HG02678 (cell line): ENCODE data around the gene TACC2.
"Not testable (repeated sequence)": the region's sequence is repeated elsewhere in the genome, so short reads cannot be mapped to it uniquely, and the experiment has no call there.

ENCODE experiments used
- ATAC-seq: cut with Tn5 transposase; IDR thresholded peaks from one replicate; pipeline ENCODE4 v1.9.1; 2021; ENCODE audit warnings: mild to moderate bottlenecking, moderate library complexity; ENCODE audit not compliant: unreplicated experiment

Gene TACC2

GRCh38 chr10:122086416-122087240 is 97.7 kb downstream of the TACC2 start:
- ATAC-seq: no peak

- no peak for ATAC-seq
Measured at GRCh38 chr10:122087436-122087835, 98.5 kb downstream of the TACC2 start.

DNA sequence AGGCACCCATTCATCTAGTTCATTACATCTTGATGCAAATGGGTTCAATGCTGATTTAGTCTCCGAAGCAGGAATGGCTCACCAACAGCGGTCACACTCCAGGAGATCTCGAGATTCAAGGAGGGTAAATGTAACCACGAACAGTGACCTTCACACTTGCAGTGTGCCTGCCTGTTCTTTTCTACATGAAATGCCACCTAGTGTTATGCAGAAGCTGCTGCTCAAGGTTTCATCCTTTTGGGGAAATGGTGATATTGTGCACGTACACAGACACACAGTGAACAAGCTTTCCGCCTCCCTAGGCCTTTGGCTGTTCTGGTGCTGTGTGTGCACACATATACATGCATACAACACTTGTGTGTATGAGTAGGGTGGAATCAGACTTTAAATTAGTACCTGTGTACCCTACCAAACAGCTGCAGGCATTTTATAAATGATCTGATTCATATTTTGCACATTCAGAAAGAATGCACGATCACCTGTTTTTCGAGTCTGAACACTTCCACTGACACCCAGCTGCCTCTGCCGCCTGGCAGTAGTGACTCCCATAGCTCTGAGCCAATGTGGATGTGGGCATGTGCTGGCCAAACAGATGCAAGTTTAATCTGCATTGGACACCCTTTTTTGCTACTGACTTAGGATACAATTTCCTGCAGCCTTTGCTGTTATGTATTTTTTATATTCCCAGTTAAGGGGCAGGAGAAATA is 100.5 kb downstream of the TACC2 start:
- no peak for ATAC-seq

- no peak for ATAC-seq
Measured at GRCh38 chr10:122091722-122092121, 102.8 kb downstream of the TACC2 start.

DNA sequence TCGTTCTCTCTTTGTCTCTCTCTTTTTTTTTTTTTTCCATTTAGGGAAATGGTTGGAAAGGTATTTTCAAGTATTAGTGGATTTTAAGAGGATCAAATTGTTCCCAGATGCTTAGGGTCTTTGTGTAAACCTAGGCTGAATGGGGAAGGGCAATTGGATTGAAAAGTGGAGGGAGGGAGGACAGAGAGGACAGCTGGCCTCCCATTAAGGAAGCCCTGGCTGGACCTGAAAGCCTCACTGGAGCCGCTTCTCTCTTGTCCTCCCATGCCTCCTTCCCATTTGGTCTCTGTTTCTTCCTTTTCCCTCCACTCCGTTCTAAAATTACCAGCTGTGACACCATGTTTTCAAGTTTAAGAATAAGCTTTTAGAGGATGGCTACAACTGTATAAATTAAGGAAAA is 104.1 kb downstream of the TACC2 start:
- no peak for ATAC-seq

GRCh38 chr10:122096181-122096580 is 107.2 kb downstream of the TACC2 start:
- ATAC-seq: not testable (repeated sequence)

GRCh38 chr10:122096705-122097104 is 107.7 kb downstream of the TACC2 start:
- ATAC-seq: no peak

- no peak for ATAC-seq
Measured at GRCh38 chr10:122097935-122098334, 109.0 kb downstream of the TACC2 start.

DNA sequence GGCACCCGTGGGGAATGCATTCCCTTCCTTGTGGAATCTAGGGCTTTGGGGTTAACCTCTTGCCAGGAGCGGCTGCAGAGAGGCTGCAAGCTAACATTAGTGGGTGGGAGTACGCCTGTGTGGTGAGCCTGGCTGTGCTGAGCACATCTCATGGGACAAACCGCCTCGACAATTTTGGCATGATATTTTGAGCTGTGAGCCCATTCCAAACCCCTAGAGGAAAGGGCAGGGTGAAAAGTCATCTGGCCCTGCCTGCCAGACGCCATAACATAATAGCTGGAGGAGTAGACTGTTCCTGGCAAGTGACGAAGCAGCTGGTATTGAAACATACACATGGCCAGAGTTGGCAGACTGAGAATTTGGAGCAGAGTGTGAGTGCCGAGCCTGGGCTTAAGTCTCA is 110.0 kb downstream of the TACC2 start:
- ATAC-seq: no peak

- ATAC-seq: no peak
Measured at GRCh38 chr10:122099562-122099961, 110.6 kb downstream of the TACC2 start.

DNA sequence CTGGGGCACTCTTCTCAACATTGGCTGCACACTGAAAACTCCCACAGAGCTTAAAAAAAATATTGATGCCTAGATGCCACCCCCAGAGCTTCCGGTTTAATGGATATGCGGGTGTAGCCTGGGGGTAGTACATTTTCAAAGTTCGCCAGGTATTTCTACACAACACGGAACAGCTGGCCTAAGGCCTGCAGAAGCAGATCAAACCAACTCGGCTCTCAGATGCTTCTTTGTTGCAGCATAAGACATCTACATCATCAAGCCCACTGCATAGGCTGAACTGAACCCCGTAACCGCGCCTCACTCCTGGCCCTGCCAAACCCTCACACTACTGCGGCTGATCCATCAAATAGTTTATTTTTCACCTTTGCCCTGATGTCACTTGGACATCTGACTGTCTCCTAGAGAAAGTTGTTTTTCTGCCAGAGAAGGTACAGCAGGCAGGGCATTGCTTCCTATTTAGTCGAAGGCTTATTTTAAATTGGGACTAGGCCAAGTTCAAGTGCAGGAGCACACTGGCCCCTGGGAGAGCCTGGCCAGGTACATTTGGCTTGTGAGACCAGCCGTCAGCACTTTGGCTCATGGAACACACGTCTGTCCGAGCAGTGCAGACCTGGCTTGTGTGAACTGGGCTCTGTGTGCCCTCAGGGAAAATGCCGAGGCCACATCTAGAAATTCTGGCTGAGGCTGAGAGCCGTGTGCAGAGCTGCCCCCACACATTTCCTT is 113.3 kb downstream of the TACC2 start:
- ATAC-seq: no peak

- ATAC-seq: no peak
Measured at GRCh38 chr10:122102869-122103525, 114.0 kb downstream of the TACC2 start.

DNA sequence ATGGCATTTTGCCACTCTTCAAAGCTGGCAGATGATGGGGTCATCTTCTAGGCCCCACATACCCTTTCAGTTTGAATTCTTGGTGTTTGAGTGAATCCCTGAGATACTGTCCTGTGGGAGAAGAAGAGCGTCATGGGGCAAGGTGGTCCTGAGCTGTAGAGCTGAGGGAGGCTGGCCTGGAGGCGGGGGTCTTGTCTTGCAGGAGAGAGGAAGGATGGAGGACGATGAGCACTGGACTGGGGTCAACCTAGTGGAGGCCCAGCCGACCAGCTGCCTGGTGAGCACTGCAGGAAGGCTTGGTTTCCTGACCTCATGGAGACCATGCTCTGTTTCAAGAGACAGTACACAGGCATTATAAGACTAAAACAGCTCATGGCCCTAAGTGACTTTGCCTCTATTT is 114.6 kb downstream of the TACC2 start:
- no peak for ATAC-seq

- ATAC-seq: not testable (repeated sequence)
Measured at GRCh38 chr10:122108786-122109185, 119.8 kb downstream of the TACC2 start.

DNA sequence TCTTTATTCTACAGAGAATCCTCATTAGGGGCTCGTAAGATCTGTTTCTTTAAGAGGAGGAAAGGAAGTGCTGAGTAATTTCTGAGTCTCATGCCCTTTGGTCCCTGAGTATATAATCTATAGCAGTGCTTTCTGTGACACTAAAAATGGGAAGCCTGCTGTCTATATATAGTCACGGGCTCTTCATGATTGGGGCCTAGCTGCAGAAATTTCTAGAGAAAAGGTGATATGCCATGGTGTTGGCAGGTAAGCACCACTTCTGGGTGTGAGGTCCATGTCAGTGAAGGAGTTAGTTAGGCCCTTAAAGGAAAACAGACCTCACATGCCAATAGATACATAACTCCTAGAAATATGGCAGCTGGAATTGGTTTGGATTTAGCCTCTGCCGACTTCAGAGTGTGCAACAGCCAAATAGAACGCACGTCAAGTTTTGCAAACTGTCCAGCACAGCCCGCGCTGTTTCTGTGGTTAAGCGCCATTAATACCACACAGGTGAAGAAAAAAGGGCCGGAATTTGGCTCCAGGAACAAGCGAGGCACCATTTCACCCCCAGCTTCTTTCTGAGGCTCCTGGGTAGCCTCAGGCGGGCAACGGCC is 123.2 kb downstream of the TACC2 start:
- peak; percentile 14 for ATAC-seq

GRCh38 chr10:122112625-122113160 is 123.7 kb downstream of the TACC2 start:
- ATAC-seq: peak; percentile 42

DNA sequence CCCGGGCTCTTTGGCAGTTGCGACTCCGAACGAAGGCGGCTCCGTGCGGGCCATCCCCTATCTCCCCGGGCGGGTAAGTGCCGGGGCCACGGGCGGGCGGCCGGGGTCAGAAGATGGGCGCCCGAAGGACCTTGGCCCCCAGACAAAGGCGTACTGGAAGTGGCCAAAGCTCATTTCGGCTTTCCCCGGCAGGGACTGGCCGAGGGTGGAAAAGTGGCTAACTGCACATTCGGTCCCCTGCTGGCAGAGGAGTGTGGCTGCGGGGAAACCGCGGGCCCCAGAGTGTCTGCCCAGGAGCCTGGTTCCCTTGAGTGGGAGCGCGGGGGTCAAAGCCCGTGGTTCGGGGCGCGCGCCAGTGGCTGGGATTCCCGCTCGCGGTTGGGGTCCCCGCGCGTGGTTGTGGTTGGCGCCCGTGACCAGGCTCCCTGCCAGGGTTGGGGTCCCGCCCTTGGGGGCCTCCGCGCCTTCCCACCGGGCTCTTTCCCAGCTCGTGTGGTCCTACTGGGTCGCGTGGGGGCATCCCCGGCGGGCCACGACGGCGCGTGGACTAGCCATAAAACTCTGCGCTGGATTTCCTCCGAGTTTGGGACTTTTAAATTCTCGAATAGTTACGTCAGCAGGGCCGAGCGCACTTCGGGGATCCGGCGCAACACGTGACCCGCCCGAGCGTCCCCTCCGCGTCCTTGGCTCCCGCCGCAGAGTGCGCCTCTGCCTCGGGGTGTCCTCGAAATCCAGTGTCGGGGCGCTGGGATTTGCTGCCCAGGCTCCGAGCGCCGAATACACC is 124.4 kb downstream of the TACC2 start:
- peak; percentile 34 for ATAC-seq

DNA sequence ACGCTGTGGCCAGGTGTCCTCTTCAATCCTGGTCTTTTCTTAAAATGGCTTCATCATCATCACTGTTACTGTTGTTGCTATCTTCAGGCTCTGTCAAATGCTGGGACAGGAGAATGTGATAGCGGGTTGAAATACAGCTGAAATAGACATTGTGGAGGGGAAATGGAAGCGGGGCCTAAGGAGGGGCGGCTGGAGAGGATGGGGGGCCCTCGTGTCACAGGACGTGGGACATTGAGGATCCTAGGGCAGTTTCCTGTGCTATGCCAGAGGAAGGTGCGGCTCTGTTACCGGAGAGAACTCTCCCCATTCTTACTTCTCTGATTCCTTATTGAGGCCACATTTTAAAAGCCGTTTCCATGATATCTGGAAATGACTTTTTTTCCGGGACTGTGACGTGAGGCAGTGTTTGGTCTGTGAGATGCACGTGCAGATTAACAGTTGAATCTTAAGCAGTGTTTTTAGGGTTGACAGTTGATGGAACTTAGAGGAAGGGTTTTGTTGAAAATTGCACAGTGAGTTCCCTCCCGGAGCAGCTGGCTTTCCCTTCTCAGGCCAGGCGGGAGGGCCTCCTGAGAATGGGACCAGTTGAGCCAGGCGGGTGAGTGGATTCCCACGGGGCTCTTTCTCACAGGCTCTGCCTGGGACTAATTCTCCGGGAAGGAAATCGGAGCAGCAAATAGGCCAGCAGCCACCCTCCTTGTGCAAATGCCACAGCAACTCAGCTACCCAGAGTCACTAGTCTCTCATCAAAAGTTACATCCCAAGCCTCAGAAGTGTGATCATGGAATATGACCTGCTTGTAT is 125.2 kb downstream of the TACC2 start:
- no peak for ATAC-seq

- no peak for ATAC-seq
Measured at GRCh38 chr10:122115874-122116273, 126.9 kb downstream of the TACC2 start.
